ENCODE measurements around the gene FAM167B.
A peak's percentile ranks its signal among the peaks of the same experiment; 100 is the strongest.

FAM167B gene

GRCh38 chr1:32246888-32247273 is at the start of gene FAM167B:
Gene FAM167B (plus strand): TSS chr1:32247222. CDS start chr1:32247422, 200 bp downstream.
- Histone ChIP-seq H3K4me1 (ENCODE audit: control insufficient read depth, low read depth, low read length) (peaks cover 3% of the 10 kb centered on the region), H3K4me3 (ENCODE audit: low read length) (no peak within 1 kb of the TSS), H3K27ac (ENCODE audit: low read length) (no peak within 1 kb of the TSS), H3K9me3 (ENCODE audit: control insufficient read depth, low read depth, low read length) (no peaks in the 10 kb centered on the region), H3K36me3 (ENCODE audit: control insufficient read depth, low read depth, low read length) (no peaks in the 10 kb centered on the region), H3K9ac (ENCODE audit: low read length) (no peak within 1 kb of the TSS), H3K27me3 (ENCODE audit: control insufficient read depth, insufficient read depth, low read length) (no peaks in the 10 kb centered on the region)

- Histone ChIP-seq H3K4me1 (ENCODE audit: control insufficient read depth, low read depth, low read length) (peaks cover 25% of the 10 kb centered on the region), H3K9me3 (ENCODE audit: control insufficient read depth, low read depth, low read length) (no peaks in the 10 kb centered on the region), H3K27ac (ENCODE audit: low read length) (no peak overlapping the region), H3K9ac (ENCODE audit: low read length) (no peak overlapping the region), H3K27me3 (ENCODE audit: control insufficient read depth, insufficient read depth, low read length) (no peaks in the 10 kb centered on the region), H3K36me3 (ENCODE audit: control insufficient read depth, low read depth, low read length) (peaks cover 54% of the 10 kb centered on the region), H3K4me3 (ENCODE audit: low read length) (no peak overlapping the region)
These were observed 49.2 kb upstream of the FAM167B start for GRCh38 chr1:32197837-32198236.

- Histone ChIP-seq H3K27ac (ENCODE audit: low read length) (no peak overlapping the region), H3K4me3 (ENCODE audit: low read length) (no peak overlapping the region), H3K4me1 (ENCODE audit: control insufficient read depth, low read depth, low read length) (peaks cover 25% of the 10 kb centered on the region), H3K9me3 (ENCODE audit: control insufficient read depth, low read depth, low read length) (no peaks in the 10 kb centered on the region), H3K36me3 (ENCODE audit: control insufficient read depth, low read depth, low read length) (peaks cover 48% of the 10 kb centered on the region), H3K27me3 (ENCODE audit: control insufficient read depth, insufficient read depth, low read length) (no peaks in the 10 kb centered on the region), H3K9ac (ENCODE audit: low read length) (no peak overlapping the region)
These were observed 48.6 kb upstream of the FAM167B start for GRCh38 chr1:32198237-32199042.

- Histone ChIP-seq H3K9me3 (ENCODE audit: control insufficient read depth, low read depth, low read length) (no peaks in the 10 kb centered on the region), H3K27me3 (ENCODE audit: control insufficient read depth, insufficient read depth, low read length) (peaks cover 4% of the 10 kb centered on the region), H3K4me1 (ENCODE audit: control insufficient read depth, low read depth, low read length) (peaks cover 25% of the 10 kb centered on the region), H3K9ac (ENCODE audit: low read length) (no peak overlapping the region), H3K36me3 (ENCODE audit: control insufficient read depth, low read depth, low read length) (peaks cover 40% of the 10 kb centered on the region), H3K27ac (ENCODE audit: low read length) (no peak overlapping the region), H3K4me3 (ENCODE audit: low read length) (peak overlapping the region; percentile 74)
These were observed 47.8 kb upstream of the FAM167B start for GRCh38 chr1:32199043-32199716.

GRCh38 chr1:32199717-32200072 is 47.3 kb upstream of the FAM167B start:
- Histone ChIP-seq H3K4me1 (ENCODE audit: control insufficient read depth, low read depth, low read length) (peaks cover 27% of the 10 kb centered on the region), H3K36me3 (ENCODE audit: control insufficient read depth, low read depth, low read length) (peaks cover 35% of the 10 kb centered on the region), H3K9me3 (ENCODE audit: control insufficient read depth, low read depth, low read length) (no peaks in the 10 kb centered on the region), H3K4me3 (ENCODE audit: low read length) (peak overlapping the region; percentile 74), H3K27me3 (ENCODE audit: control insufficient read depth, insufficient read depth, low read length) (peaks cover 10% of the 10 kb centered on the region), H3K9ac (ENCODE audit: low read length) (no peak overlapping the region), H3K27ac (ENCODE audit: low read length) (no peak overlapping the region)

GRCh38 chr1:32200226-32201010 is 46.6 kb upstream of the FAM167B start, which contains the start of gene CCDC28B:
Gene CCDC28B (plus strand): TSS chr1:32200595. CDS start chr1:32201936, 1,341 bp downstream.
- Histone ChIP-seq H3K27me3 (ENCODE audit: control insufficient read depth, insufficient read depth, low read length) (peaks cover 12% of the 10 kb centered on the region), H3K4me1 (ENCODE audit: control insufficient read depth, low read depth, low read length) (peaks cover 30% of the 10 kb centered on the region), H3K36me3 (ENCODE audit: control insufficient read depth, low read depth, low read length) (peaks cover 28% of the 10 kb centered on the region), H3K9me3 (ENCODE audit: control insufficient read depth, low read depth, low read length) (no peaks in the 10 kb centered on the region), H3K9ac (ENCODE audit: low read length) (peak within 1 kb of the TSS; percentile 58), H3K4me3 (ENCODE audit: low read length) (peak within 1 kb of the TSS; percentile 74), H3K27ac (ENCODE audit: low read length) (peak within 1 kb of the TSS; percentile 63)

- Histone ChIP-seq H3K27me3 (ENCODE audit: control insufficient read depth, insufficient read depth, low read length) (peaks cover 13% of the 10 kb centered on the region), H3K9me3 (ENCODE audit: control insufficient read depth, low read depth, low read length) (no peaks in the 10 kb centered on the region), H3K27ac (ENCODE audit: low read length) (no peak overlapping the region), H3K4me3 (ENCODE audit: low read length) (peak overlapping the region; percentile 74), H3K9ac (ENCODE audit: low read length) (peak overlapping the region; percentile 58), H3K36me3 (ENCODE audit: control insufficient read depth, low read depth, low read length) (peaks cover 22% of the 10 kb centered on the region), H3K4me1 (ENCODE audit: control insufficient read depth, low read depth, low read length) (peaks cover 30% of the 10 kb centered on the region)
These were observed 45.8 kb upstream of the FAM167B start for GRCh38 chr1:32201011-32201855.

GRCh38 chr1:32204943-32205361 is 42.1 kb upstream of the FAM167B start:
- Histone ChIP-seq H3K9me3 (ENCODE audit: control insufficient read depth, low read depth, low read length) (no peaks in the 10 kb centered on the region), H3K27me3 (ENCODE audit: control insufficient read depth, insufficient read depth, low read length) (peaks cover 17% of the 10 kb centered on the region), H3K4me3 (ENCODE audit: low read length) (peak overlapping the region; percentile 73), H3K9ac (ENCODE audit: low read length) (peak overlapping the region; percentile 86), H3K27ac (ENCODE audit: low read length) (no peak overlapping the region), H3K4me1 (ENCODE audit: control insufficient read depth, low read depth, low read length) (peaks cover 18% of the 10 kb centered on the region), H3K36me3 (ENCODE audit: control insufficient read depth, low read depth, low read length) (no peaks in the 10 kb centered on the region)

- Histone ChIP-seq H3K4me3 (ENCODE audit: low read length) (peak within 1 kb of the TSS; percentile 73), H3K27ac (ENCODE audit: low read length) (no peak within 1 kb of the TSS), H3K9me3 (ENCODE audit: control insufficient read depth, low read depth, low read length) (no peaks in the 10 kb centered on the region), H3K4me1 (ENCODE audit: control insufficient read depth, low read depth, low read length) (peaks cover 15% of the 10 kb centered on the region), H3K9ac (ENCODE audit: low read length) (peak within 1 kb of the TSS; percentile 86), H3K27me3 (ENCODE audit: control insufficient read depth, insufficient read depth, low read length) (peaks cover 17% of the 10 kb centered on the region), H3K36me3 (ENCODE audit: control insufficient read depth, low read depth, low read length) (no peaks in the 10 kb centered on the region)
These were observed 41.3 kb upstream of the FAM167B start, which contains the start of gene IQCC for GRCh38 chr1:32205401-32206370. Gene IQCC (plus strand): TSS chr1:32205671. CDS start chr1:32205682, 11 bp downstream.

GRCh38 chr1:32208469-32208868 is 38.6 kb upstream of the FAM167B start:
- no peak overlapping the region for H3K9ac ChIP-seq (ENCODE audit: low read length)
- H3K4me1 ChIP-seq (ENCODE audit: control insufficient read depth, low read depth, low read length): peaks cover 5% of the 10 kb centered on the region
- H3K4me3 ChIP-seq (ENCODE audit: low read length): no peak overlapping the region
- no peaks in the 10 kb centered on the region for H3K9me3 ChIP-seq (ENCODE audit: control insufficient read depth, low read depth, low read length)
- no peak overlapping the region for H3K27ac ChIP-seq (ENCODE audit: low read length)
- H3K27me3 ChIP-seq (ENCODE audit: control insufficient read depth, insufficient read depth, low read length): peaks cover 17% of the 10 kb centered on the region
- H3K36me3 ChIP-seq (ENCODE audit: control insufficient read depth, low read depth, low read length): no peaks in the 10 kb centered on the region

All from iPS-18a (cell line).